Type B pancreatic cell (in vitro differentiated cells): Measurements from ENCODE around the gene CHMP5. TPM values are rescaled to one million over a fixed set of nuclear protein-coding genes. Genes with fewer than 3 reads are reported as not detected.

Experiments used
- DNase-seq: peaks from one replicate; pipeline ENCODE4 v3.0.0; 2021; ENCODE audit warnings: mixed read lengths; ENCODE audit not compliant: unreplicated experiment; ENCODE audit errors: extremely low spot score
- H3K27ac Mint-ChIP-seq: 2 replicates; pipeline ENCODE4 v1.8.0; 2021; ENCODE audit warnings: mild to moderate bottlenecking, mixed read lengths
- H3K27me3 Mint-ChIP-seq: 2 replicates; pipeline ENCODE4 v1.8.0; 2021; ENCODE audit warnings: mixed read lengths
- H3K36me3 Mint-ChIP-seq: 2 replicates; pipeline ENCODE4 v1.8.0; 2021; ENCODE audit warnings: mixed read lengths
- H3K4me1 Mint-ChIP-seq: one replicate; pipeline ENCODE4 v1.8.0; 2021; ENCODE audit warnings: mixed read lengths; ENCODE audit not compliant: unreplicated experiment
- H3K4me3 Mint-ChIP-seq: 2 replicates; pipeline ENCODE4 v1.8.0; 2021; ENCODE audit warnings: mild to moderate bottlenecking, mixed read lengths
- H3K9me3 Mint-ChIP-seq: 2 replicates; pipeline ENCODE4 v1.8.0; 2021; ENCODE audit warnings: mixed read lengths
- CTCF ChIP-seq: fragments of 200-600 bp; sonication (generic); conservative IDR thresholded peaks from 2 replicates; pipeline ENCODE4 v1.5.0; 2021; ENCODE audit warnings: antibody characterized with exemption, mild to moderate bottlenecking
- total RNA-seq: library from RNA; stranded (reverse); gene quantifications from 2 replicates; pipeline ENCODE4 v1.2.1, GENCODE V29; 2021; ENCODE audit warnings: low replicate concordance

Gene CHMP5
- total RNA-seq, 1 donor from 2014 or later = 51.4 TPM

- Mint-ChIP-seq H3K36me3 (peaks cover 26% of the 10 kb centered on the region), H3K27ac (no peak overlapping the region), H3K9me3 (no peaks in the 10 kb centered on the region), H3K27me3 (no peaks in the 10 kb centered on the region), H3K4me3 (no peak overlapping the region), H3K4me1 (no peaks in the 10 kb centered on the region)
- no peak for DNase-seq
- no peak for TF ChIP-seq CTCF
Observed at GRCh38 chr9:33304362-33304761, 39.5 kb downstream of the CHMP5 start.

GRCh38 chr9:33306037-33306436, 41.2 kb downstream of the CHMP5 start:
- H3K27me3 Mint-ChIP-seq = no peaks in the 10 kb centered on the region

DNA sequence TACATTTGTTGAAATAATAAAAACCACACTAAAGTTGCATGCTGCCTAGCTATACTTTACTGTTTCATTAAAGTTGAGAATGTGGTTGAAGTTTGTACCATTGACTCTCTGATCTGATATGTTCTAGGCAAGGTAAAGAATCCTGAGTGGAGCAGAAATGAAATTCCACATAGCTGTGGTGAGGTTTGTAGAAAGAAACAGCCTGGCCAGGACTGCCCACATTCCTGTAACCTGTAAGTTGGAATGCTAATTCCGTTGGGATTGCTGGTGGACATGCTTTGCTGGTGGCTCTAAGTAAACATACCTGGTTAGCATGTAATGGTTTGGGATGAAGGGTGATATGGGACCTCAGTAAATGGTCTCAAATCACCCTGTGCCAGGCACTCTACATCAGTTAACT, 42.2 kb downstream of the CHMP5 start:
- no peak for DNase-seq
- Mint-ChIP-seq H3K27me3 (no peaks in the 10 kb centered on the region), H3K4me1 (no peaks in the 10 kb centered on the region), H3K36me3 (peaks cover 20% of the 10 kb centered on the region), H3K4me3 (no peak overlapping the region), H3K27ac (no peak overlapping the region), H3K9me3 (no peaks in the 10 kb centered on the region)
- no peak for TF ChIP-seq CTCF

More at GRCh38 chr9:33306037-33306436, 41.2 kb downstream of the CHMP5 start:
- DNase-seq = no peak
- Mint-ChIP-seq H3K36me3 (peaks cover 20% of the 10 kb centered on the region), H3K27ac (no peak overlapping the region), H3K4me3 (no peak overlapping the region), H3K4me1 (no peaks in the 10 kb centered on the region), H3K9me3 (no peaks in the 10 kb centered on the region)
- TF ChIP-seq CTCF = no peak

DNA sequence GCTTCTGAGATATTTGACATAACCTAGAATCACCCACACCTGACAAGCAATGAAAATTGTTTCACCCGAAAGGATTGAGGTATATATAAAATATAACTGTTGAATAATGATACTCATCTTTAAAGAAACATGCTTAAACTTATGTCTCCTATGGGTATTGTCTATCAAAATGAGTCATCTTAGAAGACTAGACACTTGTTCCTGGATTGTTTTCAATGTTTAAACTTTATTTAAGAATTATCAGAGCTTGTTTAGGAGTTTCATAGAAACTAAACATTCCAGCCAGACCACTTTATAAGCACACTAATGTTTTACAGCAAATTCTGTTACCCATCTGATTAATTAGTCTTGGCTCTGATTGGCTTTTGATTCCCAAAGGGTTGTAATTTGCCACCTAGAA, 45.1 kb downstream of the CHMP5 start:
- Mint-ChIP-seq H3K4me1 (no peaks in the 10 kb centered on the region), H3K9me3 (no peaks in the 10 kb centered on the region), H3K36me3 (peaks cover 21% of the 10 kb centered on the region), H3K27me3 (no peaks in the 10 kb centered on the region), H3K4me3 (no peak overlapping the region), H3K27ac (no peak overlapping the region)
- TF ChIP-seq CTCF = no peak
- DNase-seq = no peak

DNA sequence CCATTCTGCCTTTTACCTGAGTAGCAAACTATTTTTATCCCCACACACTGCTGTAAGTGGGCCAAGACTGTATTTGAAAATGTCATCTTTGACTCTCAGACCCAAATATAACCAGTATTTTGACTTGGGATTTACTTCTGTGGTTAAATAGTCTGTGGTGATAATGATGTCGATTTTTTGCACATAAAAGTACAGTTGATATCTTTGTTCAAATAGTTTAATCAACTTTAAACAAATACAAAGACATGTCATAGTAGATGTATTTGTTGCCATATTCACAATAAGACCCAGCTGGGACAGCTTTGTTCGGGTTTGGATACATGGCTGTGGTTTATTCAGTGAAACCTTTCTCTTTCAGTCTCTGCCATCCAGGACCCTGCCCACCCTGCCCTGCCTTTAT, 45.9 kb downstream of the CHMP5 start:
- peaks cover 26% of the 10 kb centered on the region for H3K36me3 Mint-ChIP-seq
- H3K4me3 Mint-ChIP-seq = no peak overlapping the region
- no peak for TF ChIP-seq CTCF
- no peak overlapping the region for H3K27ac Mint-ChIP-seq
- no peaks in the 10 kb centered on the region for H3K4me1 Mint-ChIP-seq
- H3K9me3 Mint-ChIP-seq = no peaks in the 10 kb centered on the region
- H3K27me3 Mint-ChIP-seq = no peaks in the 10 kb centered on the region
- DNase-seq = no peak

- DNase-seq = no peak
- H3K4me1 Mint-ChIP-seq = no peaks in the 10 kb centered on the region
- H3K36me3 Mint-ChIP-seq = peaks cover 32% of the 10 kb centered on the region
- no peaks in the 10 kb centered on the region for H3K9me3 Mint-ChIP-seq
- H3K27me3 Mint-ChIP-seq = no peaks in the 10 kb centered on the region
- no peak overlapping the region for H3K27ac Mint-ChIP-seq
- no peak for TF ChIP-seq CTCF
- H3K4me3 Mint-ChIP-seq = no peak overlapping the region
Observed at GRCh38 chr9:33311953-33312352, 47.1 kb downstream of the CHMP5 start.
